NCI-H526 treated with DMSO at 0.1 percent for 48 hours (cell line): ENCODE measurements around the gene UVSSA.
A peak's percentile ranks its signal among the peaks of the same experiment; 100 is the strongest.

ENCODE experiments used
- DNase-seq: peaks from one replicate; lab custom pipeline; 2025; lab: John Stamatoyannopoulos, UW

The UVSSA gene

GRCh38 chr4:1349359-1350168 lies 2.6 kb downstream of the UVSSA start:
- DNase-seq, result no peak

GRCh38 chr4:1350169-1350520 lies 3.1 kb downstream of the UVSSA start:
- no peak for DNase-seq

GRCh38 chr4:1351854-1352566 lies 5.0 kb downstream of the UVSSA start:
- peak; percentile 59 for DNase-seq

- no peak for DNase-seq
Observed at GRCh38 chr4:1352567-1352900, 5.5 kb downstream of the UVSSA start.

GRCh38 chr4:1353186-1354055 lies 6.4 kb downstream of the UVSSA start:
- no peak for DNase-seq

GRCh38 chr4:1354136-1354982 lies 7.4 kb downstream of the UVSSA start:
- no peak for DNase-seq

- DNase-seq, result no peak
Observed at GRCh38 chr4:1354983-1355275, 7.9 kb downstream of the UVSSA start.

- DNase-seq, result no peak
Observed at GRCh38 chr4:1355378-1355777, 8.4 kb downstream of the UVSSA start.

GRCh38 chr4:1356181-1356998 lies 9.4 kb downstream of the UVSSA start:
- DNase-seq, result peak; percentile 5

GRCh38 chr4:1357356-1358248 lies 10.6 kb downstream of the UVSSA start:
- no peak for DNase-seq

- no peak for DNase-seq
Observed at GRCh38 chr4:1358421-1359143, 11.6 kb downstream of the UVSSA start.

GRCh38 chr4:1359144-1359501 lies 12.1 kb downstream of the UVSSA start:
- no peak for DNase-seq

GRCh38 chr4:1359976-1360375 lies 13.0 kb downstream of the UVSSA start:
- no peak for DNase-seq

GRCh38 chr4:1360423-1361283 lies 13.6 kb downstream of the UVSSA start:
- DNase-seq, result no peak

GRCh38 chr4:1361431-1361830 lies 14.4 kb downstream of the UVSSA start:
- DNase-seq, result no peak

- DNase-seq, result no peak
Observed at GRCh38 chr4:1362046-1362445, 15.0 kb downstream of the UVSSA start.

- DNase-seq, result no peak
Observed at GRCh38 chr4:1362521-1362920, 15.5 kb downstream of the UVSSA start.

- DNase-seq, result no peak
Observed at GRCh38 chr4:1363513-1363912, 16.5 kb downstream of the UVSSA start.

- no peak for DNase-seq
Observed at GRCh38 chr4:1364217-1364616, 17.2 kb downstream of the UVSSA start.
